ENCODE measurements around the gene CALN1. TPM values are rescaled to one million over a fixed set of nuclear protein-coding genes. Genes with fewer than 3 reads are reported as not detected.

The CALN1 gene
- total RNA-seq, 1 donor from 2014 or later = not detected

GRCh38 chr7:72334066-72334465, 78.1 kb downstream of the CALN1 start:
- Mint-ChIP-seq H3K4me3 (ENCODE audit: unreplicated experiment) (no peak overlapping the region), H3K4me1 (ENCODE audit: unreplicated experiment) (peaks cover 4% of the 10 kb centered on the region), H3K27me3 (ENCODE audit: unreplicated experiment) (peaks cover 23% of the 10 kb centered on the region), H3K27ac (ENCODE audit: unreplicated experiment) (no peak overlapping the region), H3K9me3 (ENCODE audit: unreplicated experiment) (peaks cover 3% of the 10 kb centered on the region), H3K36me3 (ENCODE audit: unreplicated experiment) (no peaks in the 10 kb centered on the region)
- no peak for TF ChIP-seq CTCF (IDR thresholded peaks at IDR 0.05)
- DNase-seq (ENCODE audit: extremely low spot score, unreplicated experiment) = no peak

DNA sequence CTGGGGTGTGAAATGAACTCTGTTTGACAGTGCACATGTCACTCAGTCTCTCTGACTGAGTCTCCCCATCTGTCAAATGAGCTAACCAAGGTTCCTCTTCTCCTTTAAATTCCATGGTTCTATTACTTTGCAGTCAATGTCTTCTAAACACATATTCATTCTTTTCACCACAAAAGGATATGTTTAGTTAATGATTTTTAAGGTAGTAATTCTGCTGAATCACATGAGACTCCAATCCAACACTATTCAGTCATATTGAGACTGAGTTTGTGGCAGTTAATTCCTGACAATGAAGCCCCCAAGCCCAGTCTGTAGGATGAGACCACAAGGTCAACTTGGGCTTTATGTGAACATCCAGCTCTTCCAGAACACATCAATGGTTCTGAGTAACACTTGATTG, 85.3 kb downstream of the CALN1 start:
- DNase-seq (ENCODE audit: extremely low spot score, unreplicated experiment) = no peak
- no peaks in the 10 kb centered on the region for H3K27me3 Mint-ChIP-seq (ENCODE audit: unreplicated experiment)
- H3K4me3 Mint-ChIP-seq (ENCODE audit: unreplicated experiment) = no peak overlapping the region
- H3K9me3 Mint-ChIP-seq (ENCODE audit: unreplicated experiment) = peaks cover 4% of the 10 kb centered on the region
- TF ChIP-seq CTCF (IDR thresholded peaks at IDR 0.05) = no peak
- H3K27ac Mint-ChIP-seq (ENCODE audit: unreplicated experiment) = no peak overlapping the region
- no peaks in the 10 kb centered on the region for H3K36me3 Mint-ChIP-seq (ENCODE audit: unreplicated experiment)
- H3K4me1 Mint-ChIP-seq (ENCODE audit: unreplicated experiment) = no peaks in the 10 kb centered on the region

GRCh38 chr7:72326365-72326764, 85.8 kb downstream of the CALN1 start:
- no peak for DNase-seq (ENCODE audit: extremely low spot score, unreplicated experiment)
- no peaks in the 10 kb centered on the region for H3K27me3 Mint-ChIP-seq (ENCODE audit: unreplicated experiment)
- no peak overlapping the region for H3K4me3 Mint-ChIP-seq (ENCODE audit: unreplicated experiment)
- H3K36me3 Mint-ChIP-seq (ENCODE audit: unreplicated experiment) = no peaks in the 10 kb centered on the region
- no peak overlapping the region for H3K27ac Mint-ChIP-seq (ENCODE audit: unreplicated experiment)
- TF ChIP-seq CTCF (IDR thresholded peaks at IDR 0.05) = no peak
- H3K4me1 Mint-ChIP-seq (ENCODE audit: unreplicated experiment) = no peaks in the 10 kb centered on the region
- H3K9me3 Mint-ChIP-seq (ENCODE audit: unreplicated experiment) = peaks cover 4% of the 10 kb centered on the region

DNA sequence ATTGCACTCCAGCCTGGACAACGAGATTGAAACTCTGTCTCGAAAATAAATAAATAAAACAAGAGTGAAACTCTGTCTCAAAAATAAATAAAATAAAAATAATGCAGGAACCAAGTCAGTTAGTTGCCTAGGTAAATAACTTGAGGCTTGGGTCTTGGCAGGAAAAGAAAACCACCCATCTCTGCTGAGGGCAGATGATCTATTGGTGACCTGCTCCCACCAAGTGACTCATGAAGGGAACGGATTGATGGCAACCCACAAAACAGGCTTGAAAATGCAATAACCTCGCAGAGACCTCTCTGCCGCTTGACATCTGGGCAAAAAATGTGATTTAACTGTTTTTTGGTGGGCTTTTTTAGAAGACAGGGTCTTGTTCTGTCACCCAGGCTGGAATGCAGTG, 86.6 kb downstream of the CALN1 start:
- H3K9me3 Mint-ChIP-seq (ENCODE audit: unreplicated experiment) = peaks cover 4% of the 10 kb centered on the region
- H3K36me3 Mint-ChIP-seq (ENCODE audit: unreplicated experiment) = no peaks in the 10 kb centered on the region
- H3K4me3 Mint-ChIP-seq (ENCODE audit: unreplicated experiment) = no peak overlapping the region
- no peak for TF ChIP-seq CTCF (IDR thresholded peaks at IDR 0.05)
- H3K27me3 Mint-ChIP-seq (ENCODE audit: unreplicated experiment) = no peaks in the 10 kb centered on the region
- H3K27ac Mint-ChIP-seq (ENCODE audit: unreplicated experiment) = no peak overlapping the region
- DNase-seq (ENCODE audit: extremely low spot score, unreplicated experiment) = no peak
- no peaks in the 10 kb centered on the region for H3K4me1 Mint-ChIP-seq (ENCODE audit: unreplicated experiment)

GRCh38 chr7:72321637-72322036, 90.5 kb downstream of the CALN1 start:
- no peaks in the 10 kb centered on the region for H3K36me3 Mint-ChIP-seq (ENCODE audit: unreplicated experiment)
- DNase-seq (ENCODE audit: extremely low spot score, unreplicated experiment) = no peak
- TF ChIP-seq CTCF (IDR thresholded peaks at IDR 0.05) = no peak
- H3K9me3 Mint-ChIP-seq (ENCODE audit: unreplicated experiment) = peaks cover 13% of the 10 kb centered on the region
- no peak overlapping the region for H3K4me3 Mint-ChIP-seq (ENCODE audit: unreplicated experiment)
- H3K27ac Mint-ChIP-seq (ENCODE audit: unreplicated experiment) = no peak overlapping the region
- H3K27me3 Mint-ChIP-seq (ENCODE audit: unreplicated experiment) = no peaks in the 10 kb centered on the region
- no peaks in the 10 kb centered on the region for H3K4me1 Mint-ChIP-seq (ENCODE audit: unreplicated experiment)

Data from osteocyte (in vitro differentiated cells).